Common myeloid progenitor, CD34-positive (primary cell): ENCODE data around the gene C6orf62.
"Not testable (repeated sequence)": the region's sequence is repeated elsewhere in the genome, so short reads cannot be mapped to it uniquely, and the experiment has no call there.

Experiments
- CTCF ChIA-PET: fragments of 350-600 bp; sonication (Branson Sonifier 250); formaldehyde crosslinking; loops from one replicate; lab custom pipeline; 2021; ENCODE audit warnings: antibody characterized with exemption; lab: Charles Lee
- POLR2A ChIA-PET: fragments of 350-600 bp; sonication (Branson Sonifier 250); formaldehyde crosslinking; loops from one replicate; lab custom pipeline; 2021; ENCODE audit warnings: antibody characterized with exemption; lab: Charles Lee
- DNase-seq, 3 donors: peaks; one replicate each; pipeline versions ENCODE4 v3.0.0 to v3.0.0-alpha.2; 2013
- H3K27ac ChIP-seq, 2 experiments: 1 replicate in 1 of 2; 2 replicates in 1 of 2; pipeline ENCODE4 v1.7.0; 2013; ENCODE audit warnings: inconsistent platforms in 2 of 2, low read length in 2 of 2, mild to moderate bottlenecking in 2 of 2, low read depth in 1 of 2, moderate library complexity in 1 of 2; ENCODE audit not compliant: severe bottlenecking in 2 of 2, insufficient read depth in 1 of 2, poor library complexity in 1 of 2
- H3K27me3 ChIP-seq, 5 experiments: replicated peaks in 2 of 5; 1 replicate in 3 of 5; 2 replicates in 2 of 5; pipeline versions ENCODE4 v1.6.1 to v1.7.0; 2013; ENCODE audit warnings: low read length in 4 of 5, mild to moderate bottlenecking in 2 of 5, moderate library complexity in 2 of 5, inconsistent platforms in 1 of 5; ENCODE audit not compliant: insufficient read depth in 5 of 5, control insufficient read depth in 4 of 5
- H3K36me3 ChIP-seq, 4 experiments: 1 replicate in 2 of 4; 2 replicates in 2 of 4; pipeline versions ENCODE4 v1.6.1 to v1.7.0; 2013; ENCODE audit warnings: low read length in 3 of 4, control low read depth in 1 of 4, mild to moderate bottlenecking in 1 of 4; ENCODE audit not compliant: control insufficient read depth in 4 of 4, insufficient read depth in 4 of 4
- H3K4me1 ChIP-seq, 4 experiments: 1 replicate in 3 of 4; 2 replicates in 1 of 4; pipeline versions ENCODE4 v1.6.1 to v1.7.1; 2013; ENCODE audit warnings: low read length in 3 of 4, mild to moderate bottlenecking in 3 of 4, control low read depth in 1 of 4, inconsistent platforms in 1 of 4, moderate library complexity in 1 of 4; ENCODE audit not compliant: control insufficient read depth in 4 of 4, insufficient read depth in 4 of 4; ENCODE audit errors: control extremely low read depth in 1 of 4
- H3K4me3 ChIP-seq, 7 experiments: 1 replicate in 4 of 7; 2 replicates in 3 of 7; pipeline versions ENCODE4 v1.5.1 to v1.7.0; 2013; ENCODE audit warnings: mild to moderate bottlenecking in 7 of 7, low read length in 6 of 7, moderate library complexity in 6 of 7, inconsistent platforms in 2 of 7, low read depth in 2 of 7, control low read depth in 1 of 7; ENCODE audit not compliant: insufficient read depth in 4 of 7, control insufficient read depth in 1 of 7; ENCODE audit errors: extremely low read depth in 1 of 7
- H3K9me3 ChIP-seq, 5 experiments: 1 replicate in 4 of 5; 2 replicates in 1 of 5; pipeline versions ENCODE4 v1.6.1 to v1.7.1; 2013; ENCODE audit warnings: low read length in 4 of 5, mild to moderate bottlenecking in 2 of 5, inconsistent platforms in 1 of 5, low read depth in 1 of 5, moderate library complexity in 1 of 5; ENCODE audit not compliant: control insufficient read depth in 4 of 5, insufficient read depth in 2 of 5; ENCODE audit errors: control extremely low read depth in 1 of 5
- WGBS: methylation state at CpG from one replicate; pipeline ENCODE4 v1.1.5; 2013; ENCODE audit not compliant: insufficient coverage; 5-methylcytosine and 5-hydroxymethylcytosine counted together

C6orf62 gene

GRCh38 chr6:24664046-24664987 lies 54.6 kb downstream of the C6orf62 start:
- Histone ChIP-seq H3K4me1 (peaks cover 11 to 25% (median 18%) of the 10 kb centered on the region in 4 experiments), H3K36me3 (peaks cover 8 to 23% (median 12%) of the 10 kb centered on the region in 4 experiments), H3K9me3 (no peaks in the 10 kb centered on the region), H3K4me3 (no peak overlapping the region), H3K27ac (no peak overlapping the region), H3K27me3 (no peaks in the 10 kb centered on the region)
- 98% methylated on average over 6 of the region's 7 CpGs for WGBS
- CTCF ChIA-PET = interaction anchor here (1.0 to 3.5 kb wide), 3 partner anchors 9 to 83 kb away, joined by 4 to 29 read pairs (median 5); no protein-coding TSS in a partner anchor
- POLR2A ChIA-PET = interaction anchor here (0.5 kb wide), 1 partner anchor 10 kb away, joined by 4 read pairs; no protein-coding TSS in a partner anchor
- no peak for DNase-seq

GRCh38 chr6:24663189-24663588 lies 55.8 kb downstream of the C6orf62 start:
- WGBS = no CpG with 5 or more reads among the region's 1 CpG
- Histone ChIP-seq H3K36me3 (peaks cover 8 to 29% (median 15%) of the 10 kb centered on the region in 4 experiments), H3K27ac (no peak overlapping the region), H3K9me3 (no peaks in the 10 kb centered on the region), H3K4me1 (peaks cover 11 to 25% (median 18%) of the 10 kb centered on the region in 4 experiments), H3K27me3 (no peaks in the 10 kb centered on the region), H3K4me3 (no peak overlapping the region)
- ChIA-PET POLR2A (no interaction called here), CTCF (interaction anchor here (0.9 to 2.3 kb wide), 2 partner anchors 11 to 82 kb away, joined by 3 to 5 read pairs; no protein-coding TSS in a partner anchor)
- no peak for DNase-seq

- CTCF ChIA-PET = interaction anchor here (0.9 to 2.3 kb wide), 2 partner anchors 12 to 81 kb away, joined by 3 to 5 read pairs; no protein-coding TSS in a partner anchor
- Histone ChIP-seq H3K4me1 (peaks cover 7 to 19% (median 10%) of the 10 kb centered on the region in 4 experiments), H3K9me3 (no peaks in the 10 kb centered on the region), H3K4me3 (no peak overlapping the region), H3K27ac (no peak overlapping the region), H3K27me3 (no peaks in the 10 kb centered on the region), H3K36me3 (peaks cover 9 to 32% (median 16%) of the 10 kb centered on the region in 4 experiments)
- WGBS = 100% methylated on average over 7 of the region's 10 CpGs
- DNase-seq = no peak
- POLR2A ChIA-PET = no interaction called here
These were observed 56.7 kb downstream of the C6orf62 start for GRCh38 chr6:24662236-24662635.

- POLR2A ChIA-PET, H3K27me3 ChIP-seq, DNase-seq, H3K27ac ChIP-seq, H3K9me3 ChIP-seq, H3K4me3 ChIP-seq: not testable (repeated sequence)
- Histone ChIP-seq H3K36me3 (peaks cover 9 to 35% (median 18%) of the 10 kb centered on the region in 4 experiments), H3K4me1 (peaks cover 7 to 17% (median 10%) of the 10 kb centered on the region in 4 experiments)
- CTCF ChIA-PET = interaction anchor here (1.0 to 2.3 kb wide), 2 partner anchors 10 to 81 kb away, joined by 4 to 5 read pairs; no protein-coding TSS in a partner anchor
- 100% methylated on average over 4 of the region's 5 CpGs for WGBS
These were observed 57.2 kb downstream of the C6orf62 start for GRCh38 chr6:24661759-24662158.

GRCh38 chr6:24660105-24660504 lies 58.8 kb downstream of the C6orf62 start:
- Histone ChIP-seq H3K4me1 (peaks cover 0 to 9% (median 7%) of the 10 kb centered on the region in 4 experiments), H3K27ac (no peak overlapping the region), H3K36me3 (peaks cover 9 to 33% (median 18%) of the 10 kb centered on the region in 4 experiments), H3K27me3 (no peaks in the 10 kb centered on the region), H3K9me3 (no peaks in the 10 kb centered on the region), H3K4me3 (no peak overlapping the region)
- no peak for DNase-seq
- CTCF ChIA-PET = no interaction called here
- WGBS = 100% methylated on average over 1 of the region's 2 CpGs
- POLR2A ChIA-PET = no interaction called here

- peaks cover 9 to 29% (median 17%) of the 10 kb centered on the region in 4 experiments for H3K36me3 ChIP-seq
- no peak overlapping the region for H3K4me3 ChIP-seq
- no peak overlapping the region for H3K27ac ChIP-seq
- H3K4me1 ChIP-seq = peaks cover 0 to 12% (median 8%) of the 10 kb centered on the region in 4 experiments
- no CpG with 5 or more reads among the region's 1 CpG for WGBS
- no peaks in the 10 kb centered on the region for H3K27me3 ChIP-seq
- ChIA-PET POLR2A (no interaction called here), CTCF (no interaction called here)
- H3K9me3 ChIP-seq = no peaks in the 10 kb centered on the region
- no peak for DNase-seq
These were observed 59.4 kb downstream of the C6orf62 start for GRCh38 chr6:24659561-24659960.
